HEK293 (cell line): ENCODE measurements around the gene FAM168B.

Source experiments
- CTCF ChIA-PET: fragments of 350-600 bp; formaldehyde crosslinking; extraction: SDS; loops from one replicate; lab custom pipeline; 2021; ENCODE audit warnings: antibody characterized with exemption; lab: Yijun Ruan, JAX
- POLR2A ChIA-PET: fragments of 300-600 bp; formaldehyde crosslinking; extraction: SDS; loops from one replicate; lab custom pipeline; 2020; ENCODE audit warnings: antibody characterized with exemption, inconsistent platforms; lab: Yijun Ruan, JAX
- H3K27ac ChIP-seq: fragments of 200-500 bp; sonication (Bioruptor generic); 2 replicates; pipeline ENCODE4 v1.5.1; 2014; ENCODE audit warnings: low read depth, low read length, control low read depth, inconsistent platforms; ENCODE audit errors: extremely low read depth
- H3K36me3 ChIP-seq, 2 experiments: fragments of 200-500 bp in 1 of 2; sonication (Bioruptor generic) in 1 of 2; 1 replicate in 1 of 2; 2 replicates in 1 of 2; pipeline ENCODE4 v1.5.1; 2014 to 2017; ENCODE audit warnings: inconsistent platforms in 2 of 2, low read length in 2 of 2; ENCODE audit not compliant: control insufficient read depth in 2 of 2, insufficient read depth in 1 of 2
- H3K4me1 ChIP-seq: fragments of 200-500 bp; sonication (Bioruptor generic); 2 replicates; pipeline ENCODE4 v1.5.1; 2014; ENCODE audit warnings: mild to moderate bottlenecking, low read length, inconsistent platforms; ENCODE audit not compliant: control insufficient read depth, insufficient read depth
- H3K4me3 ChIP-seq: 2 replicates; pipeline ENCODE4 v1.5.1; 2011; ENCODE audit warnings: low read depth, mild to moderate bottlenecking, control low read depth, low read length, moderate library complexity
- H3K9me3 ChIP-seq: fragments of 200-500 bp; sonication (Bioruptor generic); 2 replicates; pipeline ENCODE4 v1.5.1; 2014; ENCODE audit warnings: low read depth, low read length, inconsistent platforms; ENCODE audit not compliant: control insufficient read depth, insufficient read depth
- GLI4 ChIP-seq: fragments of 450-650 bp; formaldehyde crosslinking; IDR thresholded peaks from 2 replicates; pipeline ENCODE4 v1.5.1; 2016; ENCODE audit warnings: missing biosample characterization, missing genetic modification characterization
- KLF8 ChIP-seq: fragments of 450-650 bp; formaldehyde crosslinking; IDR thresholded peaks from 2 replicates; pipeline ENCODE4 v1.5.1; 2016; ENCODE audit warnings: missing biosample characterization, missing genetic modification characterization
- TCF7L2 ChIP-seq: IDR thresholded peaks from 2 replicates; pipeline ENCODE4 v1.6.1; 2011; ENCODE audit warnings: low read depth, mild to moderate bottlenecking, inconsistent platforms, low read length, moderate library complexity, borderline replicate concordance
- TRIM28 ChIP-seq: IDR thresholded peaks from 2 replicates; pipeline ENCODE4 v1.6.1; 2011; ENCODE audit warnings: low read length, control low read depth, borderline replicate concordance
- YY1 ChIP-seq: fragments of 450-650 bp; formaldehyde crosslinking; IDR thresholded peaks from 2 replicates; pipeline ENCODE4 v1.5.1; 2018; ENCODE audit warnings: missing biosample characterization, missing genetic modification characterization
- ZFHX2 ChIP-seq: fragments of 450-650 bp; formaldehyde crosslinking; conservative IDR thresholded peaks from 2 replicates; pipeline ENCODE4 v1.5.1; 2016; ENCODE audit warnings: missing biosample characterization, missing genetic modification characterization
- ZFP3 ChIP-seq: fragments of 450-650 bp; formaldehyde crosslinking; IDR thresholded peaks from 2 replicates; pipeline ENCODE4 v1.5.1; 2016; ENCODE audit warnings: low read depth, missing biosample characterization, missing genetic modification characterization
- ZNF146 ChIP-seq: fragments of 450-650 bp; formaldehyde crosslinking; IDR thresholded peaks from 2 replicates; pipeline ENCODE4 v1.5.1; 2016; ENCODE audit warnings: missing biosample characterization, missing genetic modification characterization
- ZNF324 ChIP-seq: fragments of 450-650 bp; formaldehyde crosslinking; IDR thresholded peaks from 2 replicates; pipeline ENCODE4 v1.5.1; 2016; ENCODE audit warnings: missing biosample characterization, missing genetic modification characterization
- ZNF544 ChIP-seq: fragments of 450-650 bp; formaldehyde crosslinking; IDR thresholded peaks from 2 replicates; pipeline ENCODE4 v1.5.0; 2017; ENCODE audit warnings: missing biosample characterization, missing genetic modification characterization
- ZNF549 ChIP-seq: fragments of 450-650 bp; IDR thresholded peaks from 2 replicates; pipeline ENCODE4 v1.5.1; 2018; ENCODE audit warnings: missing biosample characterization, missing genetic modification characterization, mild to moderate bottlenecking, inconsistent platforms, moderate library complexity
- ZNF585B ChIP-seq: fragments of 450-650 bp; formaldehyde crosslinking; IDR thresholded peaks from 2 replicates; pipeline ENCODE4 v1.5.1; 2016; ENCODE audit warnings: missing biosample characterization, missing genetic modification characterization
- ZNF596 ChIP-seq: fragments of 450-650 bp; IDR thresholded peaks from 2 replicates; pipeline ENCODE4 v1.5.0; 2018; ENCODE audit warnings: missing biosample characterization, mild to moderate bottlenecking, missing genetic modification characterization, moderate library complexity
- ZNF654 ChIP-seq: fragments of 450-650 bp; formaldehyde crosslinking; IDR thresholded peaks from 2 replicates; pipeline ENCODE4 v1.5.1; 2016; ENCODE audit warnings: low read depth, missing biosample characterization, missing genetic modification characterization
- ZNF664 ChIP-seq: fragments of 450-650 bp; formaldehyde crosslinking; IDR thresholded peaks from 2 replicates; pipeline ENCODE4 v1.5.1; 2016; ENCODE audit warnings: missing biosample characterization, missing genetic modification characterization
- ZNF670 ChIP-seq: fragments of 450-650 bp; formaldehyde crosslinking; IDR thresholded peaks from 2 replicates; pipeline ENCODE4 v1.5.1; 2016; ENCODE audit warnings: missing biosample characterization, missing genetic modification characterization, low read depth
- TF ChIP-seq, protein P1 (sequence below): fragments of 450-650 bp; formaldehyde crosslinking; IDR thresholded peaks from 2 replicates; pipeline ENCODE4 v1.5.1; 2016; ENCODE audit warnings: missing biosample characterization, missing genetic modification characterization
- TF ChIP-seq, protein P2 (sequence below): fragments of 450-650 bp; formaldehyde crosslinking; IDR thresholded peaks from 2 replicates; pipeline ENCODE4 v1.5.1; 2016; ENCODE audit warnings: missing biosample characterization, missing genetic modification characterization

FAM168B gene

DNA sequence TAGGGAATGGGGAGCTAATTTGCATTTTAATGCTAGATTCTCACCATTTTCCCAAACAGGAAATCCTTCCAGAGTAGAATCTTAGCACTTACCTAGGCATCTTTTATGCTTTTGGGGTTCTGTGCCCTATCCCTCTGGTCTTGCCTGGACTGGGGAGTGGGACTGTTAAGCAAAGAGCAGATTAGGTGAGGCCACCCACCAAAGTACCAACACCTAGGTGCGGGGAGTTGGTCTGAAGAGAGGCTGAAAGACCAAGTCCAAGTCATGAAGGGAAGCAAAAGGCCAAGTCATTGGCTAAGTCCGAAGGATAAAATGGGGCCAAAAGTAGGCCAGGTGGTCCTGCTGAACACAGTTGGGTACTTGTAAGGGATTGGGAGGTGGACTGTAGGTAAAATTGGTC lies 86.7 kb downstream of the FAM168B start:
- Histone ChIP-seq H3K4me1 (no peaks in the 10 kb centered on the region), H3K4me3 (no peak overlapping the region)
- POLR2A ChIA-PET, result no interaction called here
- CTCF ChIA-PET, result interaction anchor here (1.1 kb wide), 1 partner anchor 209 kb away, joined by 3 read pairs; no protein-coding TSS in a partner anchor
- no peak for TF ChIP-seq ZNF670 (tag by site-specific recombination)
- no peak for TF ChIP-seq YY1
- no peak for TF ChIP-seq ZFHX2 (tag by site-specific recombination)
- no peak for TF ChIP-seq KLF8 (tag by site-specific recombination)
- TF ChIP-seq ZNF324, result no peak
- no peak for TF ChIP-seq ZNF544 (tag by site-specific recombination)
- TF ChIP-seq, protein P1, sequence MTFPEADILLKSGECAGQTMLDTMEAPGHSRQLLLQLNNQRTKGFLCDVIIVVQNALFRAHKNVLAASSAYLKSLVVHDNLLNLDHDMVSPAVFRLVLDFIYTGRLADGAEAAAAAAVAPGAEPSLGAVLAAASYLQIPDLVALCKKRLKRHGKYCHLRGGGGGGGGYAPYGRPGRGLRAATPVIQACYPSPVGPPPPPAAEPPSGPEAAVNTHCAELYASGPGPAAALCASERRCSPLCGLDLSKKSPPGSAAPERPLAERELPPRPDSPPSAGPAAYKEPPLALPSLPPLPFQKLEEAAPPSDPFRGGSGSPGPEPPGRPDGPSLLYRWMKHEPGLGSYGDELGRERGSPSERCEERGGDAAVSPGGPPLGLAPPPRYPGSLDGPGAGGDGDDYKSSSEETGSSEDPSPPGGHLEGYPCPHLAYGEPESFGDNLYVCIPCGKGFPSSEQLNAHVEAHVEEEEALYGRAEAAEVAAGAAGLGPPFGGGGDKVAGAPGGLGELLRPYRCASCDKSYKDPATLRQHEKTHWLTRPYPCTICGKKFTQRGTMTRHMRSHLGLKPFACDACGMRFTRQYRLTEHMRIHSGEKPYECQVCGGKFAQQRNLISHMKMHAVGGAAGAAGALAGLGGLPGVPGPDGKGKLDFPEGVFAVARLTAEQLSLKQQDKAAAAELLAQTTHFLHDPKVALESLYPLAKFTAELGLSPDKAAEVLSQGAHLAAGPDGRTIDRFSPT, result no peak
- TF ChIP-seq ZNF549 (tag by site-specific recombination), result no peak
- TF ChIP-seq TCF7L2, result no peak
- TF ChIP-seq, protein P2, sequence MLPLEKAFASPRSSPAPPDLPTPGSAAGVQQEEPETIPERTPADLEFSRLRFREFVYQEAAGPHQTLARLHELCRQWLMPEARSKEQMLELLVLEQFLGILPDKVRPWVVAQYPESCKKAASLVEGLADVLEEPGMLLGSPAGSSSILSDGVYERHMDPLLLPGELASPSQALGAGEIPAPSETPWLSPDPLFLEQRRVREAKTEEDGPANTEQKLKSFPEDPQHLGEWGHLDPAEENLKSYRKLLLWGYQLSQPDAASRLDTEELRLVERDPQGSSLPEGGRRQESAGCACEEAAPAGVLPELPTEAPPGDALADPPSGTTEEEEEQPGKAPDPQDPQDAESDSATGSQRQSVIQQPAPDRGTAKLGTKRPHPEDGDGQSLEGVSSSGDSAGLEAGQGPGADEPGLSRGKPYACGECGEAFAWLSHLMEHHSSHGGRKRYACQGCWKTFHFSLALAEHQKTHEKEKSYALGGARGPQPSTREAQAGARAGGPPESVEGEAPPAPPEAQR, result no peak
- TF ChIP-seq ZNF146, result no peak
- TF ChIP-seq ZNF664 (tag by site-specific recombination), result no peak
- no peak for TF ChIP-seq ZNF585B (tag by site-specific recombination)
- TF ChIP-seq TRIM28, result no peak
- TF ChIP-seq GLI4 (tag by site-specific recombination), result no peak
- no peak for TF ChIP-seq ZNF654 (tag by site-specific recombination)
- TF ChIP-seq, all 188 proteins: peak for 0
- Histone ChIP-seq H3K9me3 (no peaks in the 10 kb centered on the region), H3K36me3 (no peaks in the 10 kb centered on the region), H3K27ac (no peak overlapping the region)

DNA sequence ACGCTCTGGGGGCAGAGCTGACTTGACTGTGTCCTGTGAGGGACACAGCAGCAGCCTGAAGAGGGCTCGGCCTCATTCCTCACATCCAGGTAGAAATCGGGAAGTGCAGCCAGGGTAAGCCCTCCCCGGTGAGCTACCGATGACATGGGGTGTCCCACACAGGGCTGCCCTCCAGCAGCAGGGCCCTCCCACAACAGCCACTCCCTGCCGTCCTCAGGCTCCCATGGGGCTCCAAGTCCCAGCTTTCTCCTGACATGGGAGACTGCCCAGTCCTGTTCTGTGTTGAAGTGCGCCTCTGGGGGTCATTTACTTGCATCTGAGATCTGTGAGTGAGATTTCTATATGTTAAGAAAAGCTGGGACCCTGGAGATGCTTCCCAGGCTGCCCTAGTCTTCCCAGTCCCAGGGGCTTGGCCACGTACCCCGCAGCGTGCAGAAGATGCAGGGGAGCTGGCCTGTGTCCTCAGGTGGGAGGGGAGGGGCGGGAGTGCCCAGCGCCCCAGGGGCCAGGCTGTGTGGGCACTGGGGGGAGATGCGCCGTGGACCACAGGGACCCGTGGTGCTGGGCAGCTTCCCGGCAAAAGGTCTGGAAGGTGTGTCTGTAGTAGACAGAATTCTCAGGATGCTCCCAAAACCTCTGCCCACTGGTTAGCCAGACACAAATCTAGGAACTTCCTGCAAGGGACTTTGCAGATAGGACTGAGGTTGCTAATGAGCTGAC lies 87.9 kb downstream of the FAM168B start:
- Histone ChIP-seq H3K4me3 (no peak overlapping the region), H3K9me3 (no peaks in the 10 kb centered on the region), H3K36me3 (no peaks in the 10 kb centered on the region)
- ChIA-PET POLR2A (no interaction called here), CTCF (no interaction called here)
- TF ChIP-seq ZFP3 (tag by site-specific recombination), result no peak
- TF ChIP-seq, protein P1, result no peak
- TF ChIP-seq ZNF596 (tag by site-specific recombination), result no peak
- TF ChIP-seq, all 188 proteins: peak for 0
- no peak overlapping the region for H3K27ac ChIP-seq
- no peaks in the 10 kb centered on the region for H3K4me1 ChIP-seq
